MM.1S (cell line): ENCODE measurements around the gene PPP4R2.

Experiments used
- CTCF ChIP-seq: fragments of 300-600 bp; sonication (generic); IDR thresholded peaks from 2 replicates; pipeline ENCODE4 v1.5.1; 2016; ENCODE audit warnings: antibody characterized with exemption, low read length, mixed read lengths
- EZH2phosphoT487 ChIP-seq: fragments of 300-600 bp; sonication (generic); IDR thresholded peaks from 2 replicates; pipeline ENCODE4 v1.6.1; 2018; ENCODE audit warnings: antibody characterized with exemption, low read length

GRCh38 chr3:73101881-73102280, 105.3 kb downstream of the PPP4R2 start:
- no peak for TF ChIP-seq CTCF
- TF ChIP-seq EZH2phosphoT487: no peak
